Erythroblast (primary cell): ENCODE results near the gene SH3RF1.

Experiments used
- DNase-seq, 2 experiments: peaks; one replicate each; lab custom pipeline; 2025; lab: John Stamatoyannopoulos, UW
- GATA1 ChIP-seq: IDR thresholded peaks from 2 replicates; pipeline ENCODE4 v1.6.1; 2011; ENCODE audit warnings: low read depth, mild to moderate bottlenecking, control low read depth, low read length, moderate library complexity
- POLR2A ChIP-seq: IDR thresholded peaks from 2 replicates; pipeline ENCODE4 v1.6.1; 2011; ENCODE audit warnings: mild to moderate bottlenecking, low read length

SH3RF1 gene

GRCh38 chr4:169251291-169252235 lies 19.2 kb downstream of the SH3RF1 start:
- TF ChIP-seq POLR2A (no peak), GATA1 (no peak)
- peak in 1 of 2 experiments; percentile 34 for DNase-seq

- TF ChIP-seq GATA1 (no peak), POLR2A (no peak)
- DNase-seq = peak; percentile 36 to 61
Observed at GRCh38 chr4:169250796-169251195, 20.0 kb downstream of the SH3RF1 start.

- DNase-seq = no peak
- TF ChIP-seq POLR2A = no peak
- no peak for TF ChIP-seq GATA1
Observed at GRCh38 chr4:169249999-169250398, 20.8 kb downstream of the SH3RF1 start.

- TF ChIP-seq POLR2A (no peak), GATA1 (no peak)
- DNase-seq = peak in 1 of 2 experiments; percentile 22
Observed at GRCh38 chr4:169249214-169249973, 21.4 kb downstream of the SH3RF1 start.

- no peak for TF ChIP-seq GATA1
- no peak for TF ChIP-seq POLR2A
- no peak for DNase-seq
Observed at GRCh38 chr4:169248645-169249044, 22.1 kb downstream of the SH3RF1 start.

- TF ChIP-seq POLR2A (no peak), GATA1 (no peak)
- no peak for DNase-seq
Observed at GRCh38 chr4:169246957-169247396, 23.8 kb downstream of the SH3RF1 start.

GRCh38 chr4:169246279-169246678 lies 24.5 kb downstream of the SH3RF1 start:
- no peak for TF ChIP-seq GATA1
- no peak for TF ChIP-seq POLR2A
- no peak for DNase-seq

- DNase-seq = no peak
- TF ChIP-seq POLR2A (no peak), GATA1 (no peak)
Observed at GRCh38 chr4:169245061-169245460, 25.7 kb downstream of the SH3RF1 start.

- no peak for TF ChIP-seq POLR2A
- TF ChIP-seq GATA1 = no peak
- DNase-seq = no peak
Observed at GRCh38 chr4:169243825-169244609, 26.7 kb downstream of the SH3RF1 start.

- no peak for TF ChIP-seq POLR2A
- no peak for TF ChIP-seq GATA1
- no peak for DNase-seq
Observed at GRCh38 chr4:169241464-169241863, 29.3 kb downstream of the SH3RF1 start.

GRCh38 chr4:169239221-169239905 lies 31.4 kb downstream of the SH3RF1 start:
- TF ChIP-seq POLR2A = no peak
- TF ChIP-seq GATA1 = no peak
- no peak for DNase-seq

- no peak for TF ChIP-seq GATA1
- no peak for TF ChIP-seq POLR2A
- DNase-seq = no peak
Observed at GRCh38 chr4:169238445-169238844, 32.3 kb downstream of the SH3RF1 start.

GRCh38 chr4:169236873-169237626 lies 33.7 kb downstream of the SH3RF1 start:
- no peak for TF ChIP-seq POLR2A
- no peak for DNase-seq
